Pancreas (tissue), 10 donors: Measurements from ENCODE around the gene MAPK10. TPM values are rescaled to one million over a fixed set of nuclear protein-coding genes. Genes with fewer than 3 reads are reported as not detected.
A peak's percentile ranks its signal among the peaks of the same experiment; 100 is the strongest.

ENCODE experiments used
- ATAC-seq, 4 donors: fragments of 200-7000 bp; cut with Tn5 transposase; one replicate each; pipeline versions ENCODE4 v1.8.0 to v1.9.1; 2020; ENCODE audit warnings: mild to moderate bottlenecking in 4 of 4, moderate library complexity in 4 of 4
- DNase-seq, 6 donors: peaks; one replicate each; pipeline ENCODE4 v3.0.0-alpha.2; 2020
- FAIRE-seq: peaks from 2 replicates; lab custom pipeline; 2012; peaks lifted over from hg19 to GRCh38; lab: Jason Lieb, UNC
- H3K27ac ChIP-seq, 4 donors: fragments of 200-600 bp; sonication (generic); 1 replicate in 3 of 4; 2 replicates in 1 of 4; pipeline versions ENCODE4 v1.5.0 to v1.8.0; 2020
- H3K27me3 ChIP-seq, 4 donors: fragments of 200-600 bp; one replicate each; pipeline ENCODE4 v1.8.0; 2021
- H3K36me3 ChIP-seq, 3 donors: fragments of 200-600 bp; sonication (generic) in 1 of 3; one replicate each; pipeline versions ENCODE4 v1.5.0 to v1.8.0; 2020 to 2021
- H3K4me1 ChIP-seq, 3 donors: fragments of 200-600 bp; one replicate each; pipeline ENCODE4 v1.8.0; 2021
- H3K4me3 ChIP-seq, 4 donors: fragments of 200-600 bp; sonication (generic) in 2 of 4; one replicate each; pipeline versions ENCODE4 v1.5.0 to v1.8.0; 2020 to 2021
- H3K9me3 ChIP-seq, 4 donors: fragments of 200-600 bp; one replicate each; pipeline ENCODE4 v1.8.0; 2021
- WGBS, 2 donors: extraction: QIAGEN DNeasy Blood & Tissue Kit; methylation state at CpG; one replicate each; pipeline ENCODE4 v1.1.7; 2013; 5-methylcytosine and 5-hydroxymethylcytosine counted together
- intact Hi-C, 3 donors: fragments of 100-400 bp; cut with DNase I; formaldehyde crosslinking; loops; one replicate each; pipeline versions ENCODE4 v1.11.1 to v1.14.2; 2022
- polyA plus RNA-seq, 2 donors: library from polyadenylated mRNA; stranded (reverse); fragments of 200-250 nt; gene quantifications; one replicate each; pipeline ENCODE4 v1.2.3, GENCODE V29; 2013
- total RNA-seq, 6 donors: library from RNA; stranded (reverse); fragmentation: NEBNext Ultra II Directional in 4 of 6; extraction: Animal tissue kit (Norgen Biotek cat#: 25700) in 4 of 6; gene quantifications; one replicate each; pipeline versions ENCODE4 v1.2.1 to v1.2.4, GENCODE V29; 2021 to 2023
- TF ChIP-seq, protein P1 (sequence below), 4 donors: fragments of 200-600 bp; sonication (generic) in 3 of 4; IDR thresholded peaks; one replicate each; pipeline versions ENCODE4 v1.5.0 to v1.8.0; 2021; ENCODE audit warnings: antibody characterized with exemption in 4 of 4
- donor health status: healthy with polysubstance abuse.
- donor health status: DM: no; HTN: no; CAD: no; lungs with moderate emphysema.
- donor health status: DM: no; HTN: no; CAD: no.
- donor health status: control.
- donor health status: control.
- donor health status: Bipolar disorder and iron deficiency.
- donor health status: DM: yes; HTN: yes; CAD: no.
- donor health status: DM: no; HTN: no; CAD: no.
- donor health status: DM: no; HTN: no; CAD: no.
- donor health status: DM: yes; HTN: yes; CAD: no.

The MAPK10 gene
- total and polyA plus RNA-seq, 8 donors, result 5.1 to 20.7 (median 9.9) TPM

DNA sequence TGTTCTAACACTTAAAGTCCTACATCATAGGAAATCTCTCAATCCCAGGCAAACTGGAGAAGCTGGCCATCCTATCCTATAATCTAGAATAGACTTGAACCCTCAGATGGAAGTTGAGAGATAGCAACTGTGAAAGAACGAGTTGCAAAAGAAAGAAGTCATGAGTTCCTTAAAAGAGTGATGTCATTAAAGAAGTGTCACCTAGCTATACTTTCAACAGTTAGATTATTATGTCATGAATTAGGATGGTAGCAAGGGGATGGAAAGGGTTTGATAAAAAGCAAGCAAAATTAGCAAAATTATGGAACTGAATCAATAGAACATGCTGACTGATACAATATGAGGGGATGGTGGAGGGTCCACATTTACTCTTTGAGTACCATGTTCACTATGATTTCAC, 7.1 kb upstream of the MAPK10 start:
- FAIRE-seq (no peak), DNase-seq (no peak), ATAC-seq (no peak)
- H3K27ac ChIP-seq, result no peak overlapping the region
- H3K4me1 ChIP-seq, result no peaks in the 10 kb centered on the region
- no peaks in the 10 kb centered on the region for H3K36me3 ChIP-seq
- no peak overlapping the region for H3K4me3 ChIP-seq
- no peaks in the 10 kb centered on the region for H3K9me3 ChIP-seq
- intact Hi-C loops, result no loop called here
- WGBS, 2 donors, result 39 to 69% methylated on average over 1 of the region's 1 CpG
- H3K27me3 ChIP-seq, result no peaks in the 10 kb centered on the region
- TF ChIP-seq, protein P1, sequence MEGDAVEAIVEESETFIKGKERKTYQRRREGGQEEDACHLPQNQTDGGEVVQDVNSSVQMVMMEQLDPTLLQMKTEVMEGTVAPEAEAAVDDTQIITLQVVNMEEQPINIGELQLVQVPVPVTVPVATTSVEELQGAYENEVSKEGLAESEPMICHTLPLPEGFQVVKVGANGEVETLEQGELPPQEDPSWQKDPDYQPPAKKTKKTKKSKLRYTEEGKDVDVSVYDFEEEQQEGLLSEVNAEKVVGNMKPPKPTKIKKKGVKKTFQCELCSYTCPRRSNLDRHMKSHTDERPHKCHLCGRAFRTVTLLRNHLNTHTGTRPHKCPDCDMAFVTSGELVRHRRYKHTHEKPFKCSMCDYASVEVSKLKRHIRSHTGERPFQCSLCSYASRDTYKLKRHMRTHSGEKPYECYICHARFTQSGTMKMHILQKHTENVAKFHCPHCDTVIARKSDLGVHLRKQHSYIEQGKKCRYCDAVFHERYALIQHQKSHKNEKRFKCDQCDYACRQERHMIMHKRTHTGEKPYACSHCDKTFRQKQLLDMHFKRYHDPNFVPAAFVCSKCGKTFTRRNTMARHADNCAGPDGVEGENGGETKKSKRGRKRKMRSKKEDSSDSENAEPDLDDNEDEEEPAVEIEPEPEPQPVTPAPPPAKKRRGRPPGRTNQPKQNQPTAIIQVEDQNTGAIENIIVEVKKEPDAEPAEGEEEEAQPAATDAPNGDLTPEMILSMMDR (IDR thresholded peaks at IDR 0.05), result no peak

DNA sequence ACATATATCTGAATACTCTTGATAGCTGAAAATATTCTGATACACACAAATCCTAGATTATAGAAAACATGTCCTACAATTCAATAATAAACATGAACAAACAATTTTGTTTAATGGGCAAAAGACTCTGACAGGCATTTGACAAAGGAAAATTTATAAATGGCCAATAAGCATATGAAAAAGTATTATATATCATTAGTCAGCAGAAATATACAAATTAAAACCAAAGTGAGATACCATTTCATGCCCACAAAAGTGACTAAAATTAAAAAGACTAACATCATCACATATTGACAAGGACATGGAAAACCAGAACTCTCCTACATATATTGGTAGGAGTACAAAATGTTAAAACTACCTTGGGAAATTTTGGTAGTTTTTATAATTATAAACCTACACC, 2.7 kb upstream of the MAPK10 start:
- Histone ChIP-seq H3K4me1 (peaks cover 0 to 2% (median 0%) of the 10 kb centered on the region in 3 donors), H3K4me3 (no peak overlapping the region), H3K36me3 (no peaks in the 10 kb centered on the region), H3K9me3 (no peaks in the 10 kb centered on the region), H3K27ac (no peak overlapping the region), H3K27me3 (no peaks in the 10 kb centered on the region)
- TF ChIP-seq, protein P1 (IDR thresholded peaks at IDR 0.05), result no peak
- intact Hi-C loops, result no loop called here
- no peak for ATAC-seq
- no peak for FAIRE-seq
- DNase-seq, result no peak

- no peak overlapping the region for H3K4me3 ChIP-seq
- peaks cover 0 to 2% (median 0%) of the 10 kb centered on the region in 3 donors for H3K4me1 ChIP-seq
- H3K27me3 ChIP-seq, result no peaks in the 10 kb centered on the region
- ATAC-seq (peak in 2 of 4 donors; percentile 39 to 56), FAIRE-seq (no peak), DNase-seq (no peak)
- H3K27ac ChIP-seq, result no peak overlapping the region
- TF ChIP-seq, protein P1 (IDR thresholded peaks at IDR 0.05), result no peak
- H3K9me3 ChIP-seq, result no peaks in the 10 kb centered on the region
- 51 to 65% methylated on average over 3 of the region's 3 CpGs for WGBS, 2 donors
- intact Hi-C loops, result no loop called here
- no peaks in the 10 kb centered on the region for H3K36me3 ChIP-seq
These were observed 1.6 kb downstream of the MAPK10 start for GRCh38 chr4:86358257-86358656.

DNA sequence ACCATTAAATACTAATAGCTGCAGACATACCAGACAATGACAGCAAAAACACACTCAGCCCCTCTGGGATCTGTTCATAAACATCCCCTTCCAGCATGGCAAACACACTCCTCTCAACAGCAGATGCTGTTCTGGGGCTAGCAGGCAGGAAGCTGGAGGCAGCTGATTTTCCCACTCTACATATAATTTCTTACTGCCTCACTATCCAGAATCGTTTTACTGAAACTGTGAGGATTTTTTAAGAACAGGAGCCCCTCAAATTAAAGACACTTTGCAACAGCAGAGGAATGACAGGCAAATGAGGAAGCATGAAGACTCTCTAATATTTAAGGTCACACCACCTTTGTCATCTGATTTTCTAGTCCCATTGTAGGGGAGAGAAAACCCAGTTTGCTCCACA, 2.2 kb downstream of the MAPK10 start:
- ATAC-seq, result no peak
- intact Hi-C loops, result no loop called here
- no peak for FAIRE-seq
- TF ChIP-seq, protein P1 (IDR thresholded peaks at IDR 0.05), result no peak
- Histone ChIP-seq H3K27me3 (no peaks in the 10 kb centered on the region), H3K4me1 (peaks cover 0 to 2% (median 0%) of the 10 kb centered on the region in 3 donors), H3K36me3 (no peaks in the 10 kb centered on the region), H3K9me3 (no peaks in the 10 kb centered on the region), H3K4me3 (no peak overlapping the region), H3K27ac (no peak overlapping the region)
- WGBS, 2 donors, result 16 to 24% methylated on average over 1 of the region's 1 CpG
- DNase-seq, result no peak

DNA sequence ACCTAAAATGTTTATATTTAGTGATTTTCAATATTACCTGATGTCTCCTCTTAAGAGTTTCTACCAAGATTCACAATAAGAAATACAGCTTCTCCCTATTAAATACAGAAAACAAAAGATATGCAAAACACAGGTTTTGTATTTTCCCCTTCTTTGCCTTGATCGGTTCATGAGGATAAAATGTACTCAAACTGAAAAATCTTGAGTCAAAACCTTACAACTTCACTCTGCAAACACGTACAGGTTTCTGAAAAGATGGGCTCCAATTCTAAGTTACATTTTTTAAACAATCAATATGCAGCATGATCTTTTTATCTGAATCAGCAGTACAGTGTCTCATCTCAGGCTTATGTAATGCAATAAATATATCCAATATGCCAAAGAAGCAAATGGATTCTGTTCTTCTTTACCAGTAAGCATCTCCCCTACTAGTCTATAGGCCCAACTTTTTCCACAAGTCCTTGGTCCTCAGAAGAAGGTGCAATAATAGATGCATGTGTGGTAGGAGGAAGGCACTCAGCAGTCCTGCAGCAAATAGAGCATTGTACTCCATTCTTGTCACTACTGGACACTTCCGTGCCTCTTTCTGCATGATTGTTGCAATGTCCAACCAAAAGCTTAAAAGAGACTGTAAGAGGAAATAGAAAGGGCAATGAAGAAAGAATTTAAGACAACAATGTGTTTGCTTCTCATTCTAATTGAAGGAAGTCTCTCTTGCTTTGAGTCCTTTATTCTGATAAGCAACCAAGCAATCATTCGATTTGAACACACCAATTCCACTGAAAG, 3.2 kb downstream of the MAPK10 start:
- 75 to 80% methylated on average over 4 of the region's 4 CpGs for WGBS, 2 donors

More for the DNA sequence above, 3.2 kb downstream of the MAPK10 start:
- TF ChIP-seq, protein P1 (IDR thresholded peaks at IDR 0.05), result no peak
- ATAC-seq (no peak), FAIRE-seq (no peak), DNase-seq (no peak)
- Histone ChIP-seq H3K27ac (no peak overlapping the region), H3K4me3 (no peak overlapping the region), H3K36me3 (no peaks in the 10 kb centered on the region), H3K27me3 (no peaks in the 10 kb centered on the region), H3K4me1 (peaks cover 0 to 2% (median 0%) of the 10 kb centered on the region in 3 donors), H3K9me3 (no peaks in the 10 kb centered on the region)
- intact Hi-C loops, result no loop called here
